ENCODE measurements around the gene HDAC4. TPM values are rescaled to one million over a fixed set of nuclear protein-coding genes. Genes with fewer than 3 reads are reported as not detected.

The HDAC4 gene
- total and polyA plus RNA-seq, 9 of the 15 experiments (the other 6 are each of a cell fraction or from before 2014, with no cell fraction given): 0.11 to 20.2 (median 4.0) TPM

DNA sequence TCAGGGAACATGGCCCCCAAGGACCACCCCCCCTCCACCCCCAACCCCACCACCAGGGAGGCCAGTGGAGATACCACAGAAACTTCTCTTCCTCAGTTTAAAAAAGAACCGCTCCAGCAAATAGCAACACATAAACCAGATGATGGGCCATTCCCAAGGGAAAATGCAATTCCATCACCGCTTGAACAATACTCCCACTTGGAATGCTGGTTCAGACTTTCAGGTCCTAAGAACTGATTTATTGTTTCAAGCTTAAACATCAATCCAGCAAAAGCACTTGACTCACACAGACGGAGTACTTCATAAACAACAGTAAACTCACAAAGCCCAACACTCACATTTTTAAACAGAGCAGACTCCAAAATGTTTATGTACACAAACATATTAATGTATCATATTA is 6.9 kb downstream of the HDAC4 start:
- Histone ChIP-seq H3K4me1 (replicated peaks in 1 of 2; ENCODE audit: control insufficient read depth in 2 of 2, insufficient read depth in 2 of 2, low read length in 2 of 2) (peaks cover 0 to 14% of the 10 kb centered on the region in 2 experiments; a peak in 2 of 5 replicates), H4K20me1 (replicated peaks; ENCODE audit: control insufficient read depth, insufficient read depth, low read length) (peaks cover 4% of the 10 kb centered on the region; the same call in 1 of the 2 replicates), H3K9me1 (ENCODE audit: control insufficient read depth, insufficient read depth, low read length) (no peaks in the 10 kb centered on the region), H3K79me2 (ENCODE audit: control insufficient read depth, insufficient read depth, low read length) (peaks cover 44% of the 10 kb centered on the region), H3K9me3 (replicated peaks; ENCODE audit: control insufficient read depth, insufficient read depth, low read depth, low read length) (no peaks in the 10 kb centered on the region), H3K36me3 (ENCODE audit: control insufficient read depth, insufficient read depth, low read length) (no peaks in the 10 kb centered on the region), H2AFZ (ENCODE audit: low read depth, low read length) (no peak overlapping the region), H3K4me2 (ENCODE audit: insufficient read depth, low read length) (no peak overlapping the region), H3K9ac (ENCODE audit: insufficient read depth in 1 of 2, low read depth in 2 of 2, low read length in 2 of 2) (no peak overlapping the region), H3K4me3 (no peak overlapping the region), H3K27me3 (ENCODE audit: control insufficient read depth in 2 of 2, insufficient read depth in 2 of 2, low read length in 2 of 2) (no peaks in the 10 kb centered on the region), H3K27ac (ENCODE audit: extremely low read depth, low read depth, low read length) (no peak overlapping the region)
- BruUV-seq (replicated peaks): no TSS peak
- CTCF ChIA-PET (ENCODE audit: low intra/inter-chr PET ratio): no interaction called here
- ATAC-seq (no peak), FAIRE-seq (no peak), DNase-seq (ENCODE audit: extremely low read depth in 1 of 4, low spot score in 3 of 4) (no peak)
- 86% methylated on average over 2 of the region's 3 CpGs for WGBS (ENCODE audit: insufficient coverage, low coverage, missing lambda C conversion rate)
- POLR2A ChIA-PET: no interaction called here
- intact Hi-C loops (cut with micrococcal nuclease) (loop anchor here (10.0 kb wide), 1 partner anchor 69 kb away; no protein-coding TSS in a partner anchor), in situ Hi-C loops (cut with MboI) (no loop called here)
- TF ChIP-seq ZNF263 (CRISPR knock-in tag; IDR thresholded peaks at IDR 0.05; ENCODE audit: borderline replicate concordance): no peak
- no peak for TF ChIP-seq ZNF717 (CRISPR knock-in tag; IDR thresholded peaks at IDR 0.05)
- TF ChIP-seq, protein P1, sequence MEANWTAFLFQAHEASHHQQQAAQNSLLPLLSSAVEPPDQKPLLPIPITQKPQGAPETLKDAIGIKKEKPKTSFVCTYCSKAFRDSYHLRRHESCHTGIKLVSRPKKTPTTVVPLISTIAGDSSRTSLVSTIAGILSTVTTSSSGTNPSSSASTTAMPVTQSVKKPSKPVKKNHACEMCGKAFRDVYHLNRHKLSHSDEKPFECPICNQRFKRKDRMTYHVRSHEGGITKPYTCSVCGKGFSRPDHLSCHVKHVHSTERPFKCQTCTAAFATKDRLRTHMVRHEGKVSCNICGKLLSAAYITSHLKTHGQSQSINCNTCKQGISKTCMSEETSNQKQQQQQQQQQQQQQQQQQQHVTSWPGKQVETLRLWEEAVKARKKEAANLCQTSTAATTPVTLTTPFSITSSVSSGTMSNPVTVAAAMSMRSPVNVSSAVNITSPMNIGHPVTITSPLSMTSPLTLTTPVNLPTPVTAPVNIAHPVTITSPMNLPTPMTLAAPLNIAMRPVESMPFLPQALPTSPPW (CRISPR knock-in tag; IDR thresholded peaks at IDR 0.05): no peak
- no peak for TF ChIP-seq HDAC8 (tag; IDR thresholded peaks at IDR 0.05)
- no peak for TF ChIP-seq MYNN (IDR thresholded peaks at IDR 0.05)
- no peak for TF ChIP-seq MYNN (CRISPR knock-in tag; IDR thresholded peaks at IDR 0.05)
- TF ChIP-seq MEF2A (IDR thresholded peaks at IDR 0.05; ENCODE audit: control insufficient read depth, low read depth, low read length): no peak
- TF ChIP-seq RUNX1 (IDR thresholded peaks at IDR 0.05; ENCODE audit: low read depth): no peak
- TF ChIP-seq SRSF9 (IDR thresholded peaks at IDR 0.05; ENCODE audit: borderline replicate concordance, low read depth, low read length): no peak
- TF ChIP-seq ZNF639 (CRISPR knock-in tag; conservative IDR thresholded peaks at IDR 0.05 in 1 of 2, IDR thresholded peaks at IDR 0.05 in 1 of 2): no peak
- no peak for TF ChIP-seq SMARCB1 (IDR thresholded peaks at IDR 0.05; ENCODE audit: insufficient read length, low read depth)
- no peak for TF ChIP-seq ARID3B (CRISPR knock-in tag; IDR thresholded peaks at IDR 0.05; ENCODE audit: borderline replicate concordance)
- TF ChIP-seq CUX1 (CRISPR knock-in tag; IDR thresholded peaks at IDR 0.05): no peak
